ENCODE results near the gene F2RL2.

DNA sequence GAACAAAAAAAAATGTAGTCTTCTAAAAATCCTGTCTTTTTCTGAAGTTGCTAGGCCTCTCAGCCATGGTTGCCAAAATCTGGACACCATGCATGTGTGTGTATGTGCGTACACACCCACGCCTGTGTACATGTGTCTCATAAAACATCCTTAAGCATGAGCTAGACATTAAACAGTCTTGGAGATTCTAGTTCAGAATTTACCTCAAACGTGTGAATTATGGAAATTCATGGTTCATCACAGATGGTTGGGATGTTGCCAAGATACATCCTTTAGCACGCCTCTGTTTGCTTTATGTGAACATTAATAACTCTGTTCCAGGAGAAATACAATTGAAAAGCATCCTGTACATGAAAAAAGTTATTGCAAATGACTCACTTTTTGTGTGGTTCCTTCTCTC is 53.0 kb downstream of the F2RL2 start:
- TF ChIP-seq CTCF (IDR thresholded peaks at IDR 0.05; ENCODE audit: borderline replicate concordance, extremely low read depth, low read length, poor library complexity, severe bottlenecking) (no peak), EZH2 (IDR thresholded peaks at IDR 0.05; ENCODE audit: borderline replicate concordance, low read depth, low read length, severe bottlenecking) (no peak)
